Upper lobe of left lung (tissue), 4 donors: ENCODE results near the gene BPNT1.

ENCODE experiments used
- EP300 ChIP-seq, 4 donors: sonication (generic); formaldehyde crosslinking; IDR thresholded peaks; one replicate each; pipeline ENCODE4 v1.5.1; 2017; ENCODE audit warnings: antibody characterized with exemption in 4 of 4, control low read depth in 2 of 4
- POLR2A ChIP-seq, 4 donors: fragments of 450-650 bp; IDR thresholded peaks; one replicate each; pipeline ENCODE4 v1.5.1; 2016 to 2017; ENCODE audit warnings: antibody characterized with exemption in 4 of 4, mild to moderate bottlenecking in 2 of 4
- POLR2AphosphoS5 ChIP-seq, 2 donors: sonication (generic); formaldehyde crosslinking; IDR thresholded peaks; one replicate each; pipeline ENCODE4 v1.5.1; 2017; ENCODE audit warnings: antibody characterized with exemption in 2 of 2
- TF ChIP-seq, protein P1 (sequence below), 6 experiments: fragments of 450-650 bp in 4 of 6; fragments of 200-600 bp in 2 of 6; sonication (generic) in 2 of 6; IDR thresholded peaks; one replicate each; pipeline ENCODE4 v1.5.1; 2016 to 2019; ENCODE audit warnings: antibody characterized with exemption in 6 of 6

DNA sequence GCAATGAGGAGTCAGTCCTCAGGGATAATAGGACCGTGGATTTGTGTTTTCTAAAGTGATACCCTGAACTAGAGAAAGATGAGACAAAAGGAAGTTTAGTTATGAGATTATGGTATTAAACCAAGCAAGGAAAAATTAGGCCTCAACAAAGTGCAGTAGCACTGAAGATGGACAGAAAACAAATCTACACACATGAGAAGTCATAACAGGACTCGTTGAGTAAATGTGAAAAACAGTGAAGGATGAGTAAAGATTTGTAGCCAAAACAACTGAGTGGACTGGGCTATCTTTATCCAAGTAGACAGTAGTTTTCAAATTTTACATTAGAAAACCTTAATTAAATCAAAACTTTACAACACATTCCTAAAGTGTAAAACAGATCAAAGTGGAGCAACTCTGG, 58.3 kb downstream of the BPNT1 start:
- TF ChIP-seq, protein P1, sequence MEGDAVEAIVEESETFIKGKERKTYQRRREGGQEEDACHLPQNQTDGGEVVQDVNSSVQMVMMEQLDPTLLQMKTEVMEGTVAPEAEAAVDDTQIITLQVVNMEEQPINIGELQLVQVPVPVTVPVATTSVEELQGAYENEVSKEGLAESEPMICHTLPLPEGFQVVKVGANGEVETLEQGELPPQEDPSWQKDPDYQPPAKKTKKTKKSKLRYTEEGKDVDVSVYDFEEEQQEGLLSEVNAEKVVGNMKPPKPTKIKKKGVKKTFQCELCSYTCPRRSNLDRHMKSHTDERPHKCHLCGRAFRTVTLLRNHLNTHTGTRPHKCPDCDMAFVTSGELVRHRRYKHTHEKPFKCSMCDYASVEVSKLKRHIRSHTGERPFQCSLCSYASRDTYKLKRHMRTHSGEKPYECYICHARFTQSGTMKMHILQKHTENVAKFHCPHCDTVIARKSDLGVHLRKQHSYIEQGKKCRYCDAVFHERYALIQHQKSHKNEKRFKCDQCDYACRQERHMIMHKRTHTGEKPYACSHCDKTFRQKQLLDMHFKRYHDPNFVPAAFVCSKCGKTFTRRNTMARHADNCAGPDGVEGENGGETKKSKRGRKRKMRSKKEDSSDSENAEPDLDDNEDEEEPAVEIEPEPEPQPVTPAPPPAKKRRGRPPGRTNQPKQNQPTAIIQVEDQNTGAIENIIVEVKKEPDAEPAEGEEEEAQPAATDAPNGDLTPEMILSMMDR (IDR thresholded peaks at IDR 0.05), result no peak
- TF ChIP-seq POLR2A (IDR thresholded peaks at IDR 0.05), result no peak
- TF ChIP-seq EP300 (IDR thresholded peaks at IDR 0.05), result no peak
- TF ChIP-seq POLR2AphosphoS5 (IDR thresholded peaks at IDR 0.05), result no peak
